DMS53 treated with DMSO at 0.1 percent for 48 hours (cell line): ENCODE measurements around the gene SLC52A3.
"Not testable (repeated sequence)": the region's sequence is repeated elsewhere in the genome, so short reads cannot be mapped to it uniquely, and the experiment has no call there.

ENCODE experiments used
- DNase-seq: peaks from one replicate; lab custom pipeline; 2025; ENCODE audit not compliant: unreplicated experiment; lab: John Stamatoyannopoulos, UW

Gene SLC52A3

DNA sequence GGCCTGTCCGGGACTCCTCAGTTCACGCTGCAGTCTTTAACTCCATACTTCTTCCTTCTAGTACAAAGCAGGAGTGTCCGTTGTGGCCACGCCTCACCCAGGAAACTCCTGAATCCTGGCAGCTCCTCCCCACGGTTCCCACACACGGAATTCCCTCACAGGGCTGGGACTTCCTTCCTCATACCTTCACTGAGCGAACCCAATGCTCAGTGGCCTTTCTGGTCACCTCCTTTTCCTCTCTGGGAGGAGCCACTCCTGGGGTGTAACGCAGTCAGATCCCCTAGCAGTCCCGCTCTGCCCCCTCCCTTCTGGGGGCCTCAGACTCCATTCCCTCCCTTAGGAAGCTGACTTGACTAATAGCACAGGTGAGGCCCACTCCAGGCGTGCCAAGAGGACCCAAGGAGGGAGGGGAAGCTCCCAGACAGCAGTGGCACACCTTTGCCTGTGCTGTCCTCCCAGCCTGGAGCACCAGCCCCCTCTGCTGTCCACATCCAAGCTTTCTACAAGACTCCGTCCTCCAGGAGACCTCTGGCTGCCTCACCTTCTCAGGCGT is at the start of gene SLC52A3:
Gene SLC52A3, minus strand, starts transcription at position 75 of the 553 bp plus-strand sequence. CDS start 2,726 bp downstream, outside the sequence.
- DNase-seq: no peak

DNA sequence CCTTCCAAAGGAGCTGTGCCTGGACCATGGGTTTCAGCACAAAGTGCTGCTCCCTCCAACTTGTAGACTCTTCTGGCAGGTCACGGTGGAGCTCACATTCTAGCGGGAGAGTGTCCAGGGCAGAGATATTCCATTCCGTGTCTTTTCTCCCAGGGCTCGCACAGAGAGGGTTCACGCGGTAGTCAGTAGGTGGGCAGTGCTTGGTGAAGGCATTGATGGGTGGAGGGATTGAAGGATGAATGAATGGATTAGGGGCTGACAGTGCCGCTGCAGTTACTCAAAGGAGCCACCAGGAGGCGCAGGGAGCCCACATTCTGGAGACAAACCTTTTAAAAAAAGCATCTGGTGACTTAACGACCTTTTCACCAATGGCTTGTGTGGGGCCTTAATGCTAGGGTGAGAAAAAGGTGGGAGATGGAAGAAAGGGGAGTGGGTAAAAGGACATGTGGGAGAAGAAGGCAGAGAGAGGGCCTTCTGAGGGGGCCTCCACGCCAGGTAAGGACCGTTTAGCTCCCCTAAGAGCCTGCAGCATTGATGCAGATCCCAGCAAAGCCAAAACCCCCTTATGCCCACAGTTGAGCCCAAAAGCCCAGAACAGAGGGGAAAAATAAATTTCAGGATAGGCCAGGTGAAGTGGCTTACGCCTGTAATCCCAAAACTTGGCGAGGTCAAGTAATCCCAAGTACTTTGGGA is 47.8 kb upstream of the SLC52A3 start:
- DNase-seq: peak; percentile 74

GRCh38 chr20:815226-815625 is 46.9 kb upstream of the SLC52A3 start:
- DNase-seq: no peak

DNA sequence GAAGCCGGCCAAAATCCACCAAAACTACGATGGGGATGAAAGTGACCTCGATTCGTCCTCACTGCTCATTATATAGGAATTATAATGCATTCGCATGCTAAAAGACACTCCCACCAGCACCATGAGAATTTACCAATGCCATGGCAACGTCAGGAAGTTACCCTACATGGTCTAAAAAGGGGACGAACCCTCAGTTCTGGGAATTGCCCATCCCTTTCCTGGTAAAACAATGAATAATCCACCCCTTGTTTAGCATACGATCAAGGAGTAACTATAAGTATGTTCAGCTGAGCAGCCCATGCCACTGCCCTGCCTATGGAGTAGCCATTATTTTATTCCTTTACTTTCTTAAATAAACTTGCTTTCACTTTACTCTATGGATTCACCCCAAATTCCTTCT is 45.1 kb upstream of the SLC52A3 start:
- DNase-seq: no peak

GRCh38 chr20:812435-812814 is 44.1 kb upstream of the SLC52A3 start:
- DNase-seq: not testable (repeated sequence)

GRCh38 chr20:811776-812434 is 43.6 kb upstream of the SLC52A3 start:
- not testable (repeated sequence) for DNase-seq

GRCh38 chr20:805713-806112 is 37.4 kb upstream of the SLC52A3 start:
- DNase-seq: no peak

DNA sequence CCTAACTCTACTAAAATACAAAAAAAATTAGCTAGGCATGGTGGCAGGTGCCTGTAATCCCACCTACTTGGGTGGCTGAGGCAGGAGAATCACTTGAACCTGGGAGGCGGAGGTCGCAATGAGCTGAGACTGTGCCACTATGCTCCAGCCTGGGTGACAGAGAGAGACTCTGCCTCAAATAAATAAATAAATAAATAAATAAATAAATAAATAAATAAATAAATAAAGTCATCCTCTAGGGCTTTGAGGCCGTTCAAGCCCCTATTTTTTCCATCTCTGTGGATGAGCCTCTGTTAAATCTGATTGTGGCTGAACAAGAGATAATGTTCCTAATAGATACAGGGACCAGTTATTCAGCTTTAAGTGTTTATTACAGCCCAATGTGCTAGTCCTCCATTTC is 33.4 kb upstream of the SLC52A3 start:
- no peak for DNase-seq

- not testable (repeated sequence) for DNase-seq
Measured at GRCh38 chr20:800026-800425, 31.7 kb upstream of the SLC52A3 start.

- DNase-seq: not testable (repeated sequence)
Measured at GRCh38 chr20:798746-799145, 30.4 kb upstream of the SLC52A3 start.

GRCh38 chr20:796921-797320 is 28.6 kb upstream of the SLC52A3 start:
- no peak for DNase-seq

DNA sequence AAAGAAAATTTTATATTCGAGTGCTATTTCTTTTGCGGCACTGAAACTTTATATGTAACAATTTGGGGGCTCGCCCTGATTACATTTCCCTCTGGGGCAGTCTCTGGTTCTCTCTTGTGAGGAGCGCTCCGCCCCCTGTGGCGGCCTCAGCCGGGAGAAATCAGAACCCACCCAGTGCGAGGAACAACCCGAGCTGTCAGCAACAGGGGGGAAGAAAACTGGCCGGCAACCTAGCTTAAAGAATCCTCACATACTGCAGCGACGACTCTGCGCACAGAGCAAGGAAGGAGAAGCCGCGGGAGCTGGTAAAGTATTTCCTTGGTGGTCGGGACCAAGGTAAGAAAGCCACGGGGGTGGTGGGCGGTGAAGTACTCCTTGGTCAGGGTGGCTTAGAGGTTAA is 23.9 kb upstream of the SLC52A3 start:
- no peak for DNase-seq

DNA sequence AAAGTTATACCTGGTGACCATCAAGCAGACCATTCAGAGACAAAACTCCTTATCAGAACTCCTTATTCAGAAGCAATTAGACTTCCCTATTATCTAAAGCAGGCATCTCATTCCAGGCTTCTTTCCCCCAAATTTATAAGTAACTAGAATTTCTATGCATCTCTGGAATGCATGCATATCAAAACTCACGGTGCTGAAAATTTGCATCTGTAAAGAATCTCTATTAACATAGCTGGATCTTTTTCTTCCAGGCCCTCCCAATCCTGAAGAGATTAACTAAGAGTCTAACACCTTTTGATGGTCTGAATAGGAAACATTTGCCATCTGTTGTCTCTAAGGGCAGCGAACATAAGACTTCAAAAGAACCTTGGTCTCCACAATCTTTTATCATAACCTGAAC is 22.8 kb upstream of the SLC52A3 start:
- no peak for DNase-seq

GRCh38 chr20:787825-788224 is 19.5 kb upstream of the SLC52A3 start:
- DNase-seq: no peak

- no peak for DNase-seq
Measured at GRCh38 chr20:779771-780170, 11.5 kb upstream of the SLC52A3 start.

GRCh38 chr20:776165-776564 is 7.9 kb upstream of the SLC52A3 start:
- no peak for DNase-seq

DNA sequence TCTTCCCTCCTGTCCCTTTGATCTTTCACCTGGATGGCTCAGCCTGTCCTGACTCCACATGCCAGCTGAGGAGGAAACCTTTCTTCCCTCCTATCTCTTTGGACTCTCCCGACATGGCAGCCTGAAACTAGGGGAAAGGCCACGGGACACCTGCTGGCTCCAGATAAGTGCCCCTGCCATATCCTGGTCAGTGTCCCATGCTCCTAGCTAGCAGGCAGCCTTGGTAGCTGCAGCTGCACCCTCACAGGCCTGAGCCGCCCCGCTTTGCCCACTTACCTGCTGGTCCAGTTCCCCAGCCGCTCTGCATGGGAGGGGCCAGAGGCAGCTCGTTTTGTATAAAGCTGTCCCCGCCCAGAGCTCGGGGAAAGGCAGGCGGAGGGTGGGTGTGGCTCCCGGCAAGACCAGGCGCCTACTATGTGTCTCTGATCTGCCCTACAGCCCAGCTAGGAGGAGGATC is 7.4 kb upstream of the SLC52A3 start:
- DNase-seq: peak; percentile 40

- DNase-seq: no peak
Measured at GRCh38 chr20:774660-775057, 6.4 kb upstream of the SLC52A3 start.

DNA sequence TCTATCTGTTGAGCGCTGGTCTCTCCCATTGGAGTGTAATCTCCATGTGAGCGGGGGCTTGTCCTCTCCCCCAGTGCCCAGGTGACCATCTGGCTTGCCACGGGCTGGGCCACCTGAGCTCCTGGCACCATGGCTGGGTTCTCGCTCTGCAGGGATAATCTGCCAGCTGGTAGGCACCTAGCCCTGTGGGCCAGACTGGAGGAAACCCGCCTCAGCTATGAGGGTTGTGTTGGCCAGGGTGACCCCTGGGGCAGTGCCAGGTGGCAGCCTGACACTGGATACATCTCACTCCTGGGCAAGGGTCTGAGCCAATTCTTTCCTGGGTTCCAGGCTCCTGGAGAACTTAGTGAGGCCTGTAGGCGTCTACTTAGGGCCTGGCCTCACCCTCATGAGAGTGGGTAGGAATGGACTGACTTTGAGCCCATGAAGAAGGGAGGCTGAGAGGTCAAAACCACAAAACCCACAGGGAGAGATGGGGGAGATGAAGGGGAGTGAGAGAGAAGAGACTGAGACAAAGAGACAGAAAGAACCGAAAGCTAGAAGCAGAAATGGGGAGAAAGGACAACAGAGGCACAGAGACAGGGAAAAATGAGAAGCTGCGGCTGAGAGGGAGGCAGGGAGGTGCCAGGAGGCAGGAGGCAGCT is 5.8 kb upstream of the SLC52A3 start:
- no peak for DNase-seq

DNA sequence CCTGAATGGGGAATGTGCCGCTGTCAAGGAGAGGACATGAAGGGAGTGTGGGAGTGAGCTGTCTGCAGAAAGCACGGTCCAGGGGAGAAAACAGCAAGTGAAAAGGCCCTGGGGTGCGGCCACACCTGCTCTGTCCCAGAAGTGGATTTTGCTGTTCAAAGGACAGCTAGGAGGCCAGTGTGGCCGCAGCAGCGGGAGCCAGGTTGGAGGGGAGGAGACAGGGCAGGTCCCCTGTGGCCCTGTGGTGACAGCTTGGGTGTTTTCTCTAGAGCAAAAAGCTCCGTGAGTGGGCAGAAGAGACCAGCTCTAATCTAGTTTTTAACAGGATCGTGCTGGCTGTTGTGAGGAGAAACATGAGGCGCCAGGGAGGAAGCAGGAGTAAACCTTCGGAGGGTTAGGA is 4.5 kb upstream of the SLC52A3 start:
- DNase-seq: no peak

DNA sequence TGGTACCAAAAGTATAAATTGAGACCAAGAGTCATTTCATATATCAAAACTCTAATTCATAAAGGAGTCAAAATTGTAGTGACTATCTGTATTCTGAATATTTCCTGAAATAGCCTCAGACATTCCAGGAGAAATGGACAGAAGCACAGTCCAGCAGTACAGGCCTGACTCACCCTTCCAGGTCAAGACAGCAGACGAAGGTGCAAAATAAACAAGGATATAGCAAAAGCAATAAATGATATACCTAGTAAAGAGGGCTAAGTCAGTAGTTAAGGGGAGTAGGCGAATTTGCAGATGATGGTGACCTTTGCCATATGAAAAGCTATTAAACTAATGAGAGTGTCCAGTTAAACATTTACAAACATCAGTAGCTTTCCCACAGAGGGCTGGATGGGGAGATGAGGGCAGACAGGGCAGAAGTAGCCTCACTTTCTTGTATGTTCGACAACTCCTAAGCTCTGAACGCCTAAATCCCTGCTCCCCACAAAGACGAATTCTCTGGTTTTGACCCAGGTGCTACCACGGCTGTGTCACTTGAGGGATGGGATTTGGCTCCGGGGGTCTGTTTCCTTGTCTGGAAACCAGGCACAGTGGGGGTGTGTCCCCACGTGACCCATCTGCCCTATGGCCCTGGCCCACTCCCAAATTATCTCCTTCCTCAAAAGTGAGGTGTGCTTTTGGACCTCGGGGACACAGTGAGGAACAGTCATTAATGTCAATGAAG is 3.6 kb upstream of the SLC52A3 start:
- DNase-seq: no peak
